Activated CD4-positive, alpha-beta T cell treated with anti-CD3 and anti-CD28 coated beads for 1 hour (primary cell): ENCODE data around the gene RNF125.

Experiments
- DNase-seq: peaks from one replicate; pipeline ENCODE4 v3.0.0-alpha.2; 2020

Gene RNF125

DNA sequence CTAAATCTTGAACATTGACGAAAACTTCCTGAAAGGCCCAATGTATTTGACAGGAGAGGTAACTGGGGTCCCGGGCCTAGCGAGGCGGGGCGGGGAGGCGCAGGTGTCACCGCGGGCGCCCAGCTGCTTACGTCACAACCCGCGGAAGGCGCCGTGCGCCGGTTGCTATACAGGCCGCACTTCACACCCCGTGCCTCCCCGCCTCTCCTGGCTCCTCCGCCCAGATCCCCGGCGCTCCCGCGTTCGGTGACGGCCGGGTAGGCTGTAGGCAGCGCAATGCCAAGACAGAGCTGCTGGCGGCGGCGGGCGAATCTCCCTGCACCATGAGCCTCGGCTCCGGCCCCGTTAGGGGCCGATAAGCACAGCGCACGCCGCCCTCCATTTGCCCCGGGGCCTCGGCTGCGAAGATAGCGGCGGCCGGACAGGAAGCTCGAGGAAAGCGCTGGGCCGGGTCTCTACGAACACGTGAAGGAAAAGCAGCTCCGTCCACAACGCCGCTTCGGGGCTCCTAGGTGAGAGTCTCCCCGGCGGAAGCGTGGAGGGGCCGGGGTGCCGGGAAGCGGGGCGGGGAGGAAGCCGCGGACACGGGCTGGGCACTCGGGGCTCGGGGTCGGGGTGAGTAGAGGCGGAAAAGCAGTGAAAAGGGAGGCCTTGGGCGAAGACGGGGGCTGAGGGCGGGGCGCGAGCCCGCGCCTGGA is 73.2 kb downstream of the RNF125 start, which contains the start of gene RNF138:
Gene RNF138, plus strand, starts transcription at position 151 of the 698 bp plus-strand sequence. CDS start 903 bp downstream, outside the sequence.
- peak; percentile 78 for DNase-seq

DNA sequence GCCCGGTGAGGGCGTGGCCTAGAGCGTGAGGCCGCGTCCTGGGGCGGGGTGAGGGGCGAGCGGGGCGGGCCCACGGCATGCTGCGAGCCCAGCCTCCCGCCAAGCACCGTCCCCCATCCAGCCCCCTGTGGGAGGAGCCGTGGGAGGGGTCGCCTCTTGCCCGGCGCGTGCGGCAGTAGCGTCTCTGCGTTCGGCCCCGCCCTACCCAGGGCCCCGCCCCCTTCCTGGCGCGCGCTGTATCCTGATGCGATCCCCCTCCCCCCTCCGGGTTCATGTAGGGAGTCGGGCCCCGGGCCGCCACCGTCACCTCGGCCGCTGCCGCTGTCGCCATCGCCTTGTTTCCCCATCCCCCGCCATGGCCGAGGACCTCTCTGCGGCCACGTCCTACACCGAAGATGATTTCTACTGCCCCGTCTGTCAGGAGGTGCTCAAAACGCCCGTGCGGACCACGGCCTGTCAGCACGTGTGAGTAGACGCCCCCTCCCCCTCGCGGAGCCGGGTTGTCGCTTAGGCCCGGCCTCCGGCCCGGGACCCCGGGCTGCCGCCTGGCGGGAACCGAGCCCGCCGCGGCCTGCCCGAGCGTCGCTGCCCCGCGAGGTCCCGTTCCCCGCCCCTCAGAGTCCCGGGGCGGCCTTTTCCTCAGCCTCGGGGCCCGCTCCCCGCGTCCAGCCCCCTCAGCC is 73.9 kb downstream of the RNF125 start:
- peak; percentile 99 for DNase-seq

DNA sequence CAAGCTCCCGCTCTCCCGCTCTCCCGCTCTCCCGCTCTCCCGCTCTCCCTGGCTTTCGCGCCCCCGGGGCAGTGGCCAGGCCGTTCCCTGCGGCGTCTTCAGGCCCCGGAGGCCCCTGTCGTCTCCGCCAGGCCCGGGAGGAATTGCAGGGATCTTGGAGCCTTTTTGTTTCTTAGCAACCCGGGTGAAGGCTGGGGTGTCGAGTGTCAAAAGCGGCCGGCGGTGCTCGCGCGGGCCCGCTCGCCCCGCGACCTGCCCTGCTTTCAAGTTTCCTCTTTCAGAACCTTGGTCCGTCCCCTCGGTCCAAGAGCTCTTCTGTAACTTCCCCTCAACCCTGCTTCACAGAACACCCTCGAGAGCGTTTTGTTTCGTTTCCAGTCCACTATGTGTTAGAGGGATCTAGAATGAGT is 74.5 kb downstream of the RNF125 start:
- peak; percentile 17 for DNase-seq

DNA sequence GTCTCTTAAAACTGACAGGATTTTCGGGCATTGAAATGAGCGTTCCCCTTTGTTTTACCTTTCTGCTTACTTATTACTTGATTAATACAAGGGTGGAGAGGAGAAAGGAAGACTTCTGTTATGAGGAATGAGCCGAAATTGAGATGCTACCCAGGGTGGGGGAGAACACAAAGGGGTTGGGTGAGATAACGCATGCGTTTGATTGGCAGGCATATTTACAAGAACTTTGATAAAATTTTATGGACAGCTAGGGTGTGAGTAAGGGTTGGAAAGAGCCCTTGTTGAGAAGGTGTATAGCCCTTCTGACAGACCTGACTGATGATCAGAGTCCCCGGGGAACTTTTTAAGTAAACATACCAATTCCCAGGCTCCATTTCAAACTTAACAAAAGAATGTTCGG is 74.9 kb downstream of the RNF125 start:
- DNase-seq, result no peak

DNA sequence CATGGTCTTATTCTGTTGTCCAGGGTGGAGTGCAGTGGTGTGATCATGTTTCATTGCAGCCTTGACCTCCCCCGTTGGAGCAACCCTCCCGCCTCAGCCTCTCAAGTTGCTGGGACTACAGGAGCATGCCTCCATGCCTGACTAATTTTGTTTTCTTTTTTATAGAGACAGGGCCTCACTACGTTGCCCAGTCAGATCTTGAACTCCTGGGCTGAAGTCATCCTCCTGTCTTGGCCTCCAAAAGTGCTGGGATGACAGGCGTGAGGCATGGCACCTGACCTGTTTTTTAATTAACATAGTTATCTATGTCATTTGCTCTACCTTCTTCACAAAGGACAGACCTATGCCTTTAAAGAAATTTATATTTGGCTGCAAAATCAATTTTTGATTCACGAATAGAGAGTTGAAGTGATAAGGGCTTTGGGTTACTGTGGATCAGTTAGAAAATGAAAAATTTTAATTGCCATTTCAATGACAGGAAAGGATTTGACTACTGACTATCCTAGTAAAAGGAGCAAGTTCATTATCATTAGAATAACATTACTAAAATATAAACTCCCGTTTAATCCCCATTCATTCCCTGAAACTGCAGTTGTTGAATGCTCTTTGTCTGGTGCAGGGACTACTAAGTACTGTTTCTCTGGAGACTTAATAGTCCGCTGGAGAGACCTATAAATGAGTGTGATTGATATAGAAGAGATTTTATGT is 76.7 kb downstream of the RNF125 start:
- no peak for DNase-seq

DNA sequence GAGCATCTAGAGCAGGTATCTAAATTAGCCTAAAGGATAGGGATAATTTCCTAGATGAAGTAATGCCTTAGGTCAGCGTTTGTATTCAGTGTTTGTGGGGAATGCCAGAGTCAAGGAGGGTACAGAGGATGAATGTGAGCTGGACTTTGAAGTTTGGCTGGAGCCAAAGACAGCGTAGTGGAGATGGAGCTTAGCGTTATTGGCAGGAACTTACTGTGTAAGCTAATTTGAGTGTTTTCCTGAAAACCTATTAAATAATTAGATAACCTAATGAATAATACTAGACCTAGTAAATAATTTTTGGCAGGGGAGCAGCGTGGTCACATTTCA is 77.2 kb downstream of the RNF125 start:
- DNase-seq, result no peak

DNA sequence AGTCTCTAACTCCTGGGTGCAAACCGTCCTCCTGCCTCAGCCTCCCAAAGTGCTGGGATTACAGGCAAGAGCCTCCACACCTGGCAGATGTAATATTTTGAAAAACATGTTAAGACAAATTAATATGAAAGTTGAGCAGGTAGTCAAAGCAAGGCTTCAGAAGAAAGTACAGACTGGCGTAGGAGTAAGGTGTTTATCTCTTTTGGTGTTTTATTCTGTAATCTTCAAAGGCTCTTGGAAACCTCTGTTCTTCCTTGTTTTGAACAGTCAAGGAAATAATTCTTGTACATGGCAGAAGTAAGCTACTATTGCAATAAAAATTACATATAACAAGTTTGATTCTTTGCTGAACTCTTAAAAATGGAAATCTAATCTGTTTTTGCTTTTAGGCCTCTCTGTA is 78.3 kb downstream of the RNF125 start:
- DNase-seq, result no peak

DNA sequence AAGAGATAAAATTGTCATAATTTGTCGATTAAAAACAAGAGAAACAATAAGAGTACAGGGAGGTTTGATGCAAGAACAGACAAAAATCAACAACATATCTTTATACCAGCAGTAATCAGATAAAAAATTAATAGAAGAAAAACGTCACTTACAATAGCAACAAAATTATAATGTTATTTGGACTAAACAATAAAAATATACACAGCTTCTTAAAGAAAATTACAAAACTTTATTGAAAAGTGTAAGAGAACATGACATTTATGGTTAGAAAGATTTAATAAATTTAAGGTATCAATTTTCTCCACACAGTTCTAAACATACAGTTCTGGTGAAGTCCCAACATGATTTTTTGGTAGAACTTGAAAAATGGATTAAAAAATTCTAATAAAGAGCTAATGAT is 85.9 kb downstream of the RNF125 start:
- DNase-seq, result no peak

DNA sequence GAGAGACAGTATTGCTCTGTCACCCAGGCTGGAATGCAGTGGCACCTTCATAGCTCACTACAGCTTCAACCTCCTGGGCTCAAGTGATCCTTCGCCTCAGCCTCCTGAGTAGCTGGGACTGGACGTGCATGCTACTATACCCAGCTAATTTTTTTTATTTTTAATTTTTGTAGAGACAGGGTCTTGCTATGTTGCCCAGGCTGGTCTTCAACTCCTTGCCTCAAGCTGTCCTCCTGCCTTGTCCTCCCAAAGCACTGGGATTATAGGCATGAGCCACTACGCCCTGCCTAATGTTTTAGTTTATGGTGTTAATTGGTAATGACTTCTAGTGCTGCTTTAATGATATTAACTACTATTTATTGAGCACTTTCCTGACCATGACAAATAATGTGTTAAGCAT is 91.4 kb downstream of the RNF125 start:
- DNase-seq, result no peak

DNA sequence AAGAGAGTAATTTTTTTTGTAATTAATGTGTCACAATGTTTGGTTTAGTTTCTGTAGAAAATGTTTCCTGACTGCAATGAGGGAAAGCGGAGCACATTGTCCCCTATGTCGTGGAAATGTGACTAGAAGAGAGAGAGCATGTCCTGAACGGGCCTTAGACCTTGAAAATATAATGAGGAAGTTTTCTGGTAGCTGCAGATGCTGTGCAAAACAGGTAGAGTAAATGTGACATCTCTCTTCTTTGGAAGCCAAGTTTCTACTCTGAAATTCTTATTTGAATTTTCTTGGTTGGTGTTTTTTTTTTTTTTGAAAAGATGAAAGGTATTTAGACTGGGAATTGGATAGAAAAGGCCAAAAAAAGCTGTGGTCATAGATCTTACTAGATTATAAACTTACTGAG is 93.1 kb downstream of the RNF125 start:
- no peak for DNase-seq

DNA sequence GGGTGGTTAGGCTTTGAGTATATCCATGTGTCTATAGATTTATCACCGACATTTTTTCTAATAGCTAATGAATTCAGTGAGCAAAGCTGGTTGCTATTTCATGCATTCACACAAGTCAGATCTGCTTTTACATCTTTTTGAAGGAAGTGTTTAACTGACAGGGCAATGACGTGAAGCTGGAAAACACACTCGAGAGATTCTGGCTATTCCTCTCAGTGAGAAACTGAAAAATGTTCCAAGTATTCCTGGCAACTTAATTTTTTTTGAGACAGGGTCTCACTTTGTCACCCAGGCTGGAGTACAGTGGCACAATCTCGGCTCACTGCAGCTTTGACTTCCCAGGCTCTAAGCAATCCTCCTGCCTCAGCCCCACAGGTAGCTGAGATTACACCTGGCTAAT is 94.2 kb downstream of the RNF125 start:
- DNase-seq, result no peak

DNA sequence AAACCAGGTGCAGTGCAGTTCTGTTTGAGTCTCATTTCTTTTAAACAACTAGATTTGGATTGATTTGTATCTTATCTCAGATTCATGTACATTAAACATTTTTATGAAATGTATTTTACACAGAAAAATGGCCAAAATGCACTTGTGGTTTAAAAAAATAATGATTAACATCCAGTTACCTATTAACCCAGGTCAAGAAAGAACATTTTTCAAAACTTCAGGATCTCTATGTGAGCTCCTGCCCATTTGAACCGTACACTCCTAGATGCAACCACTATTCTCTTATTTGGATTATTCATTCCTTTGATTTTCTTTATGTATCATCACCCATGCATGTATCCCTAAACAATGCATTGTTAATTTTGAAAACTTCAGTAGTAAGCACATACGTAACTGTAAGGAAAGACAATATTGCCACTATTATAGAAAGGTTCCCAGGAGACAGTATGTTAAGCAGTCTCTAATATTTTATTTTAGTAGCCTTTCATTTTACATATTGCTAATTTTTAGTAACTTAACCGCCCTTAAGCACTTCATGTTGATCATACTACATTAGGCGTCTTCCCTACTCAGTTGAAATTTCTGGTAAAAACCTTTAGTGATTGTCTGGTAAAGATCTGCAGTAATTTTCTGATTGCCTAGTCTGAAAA is 95.8 kb downstream of the RNF125 start:
- no peak for DNase-seq

DNA sequence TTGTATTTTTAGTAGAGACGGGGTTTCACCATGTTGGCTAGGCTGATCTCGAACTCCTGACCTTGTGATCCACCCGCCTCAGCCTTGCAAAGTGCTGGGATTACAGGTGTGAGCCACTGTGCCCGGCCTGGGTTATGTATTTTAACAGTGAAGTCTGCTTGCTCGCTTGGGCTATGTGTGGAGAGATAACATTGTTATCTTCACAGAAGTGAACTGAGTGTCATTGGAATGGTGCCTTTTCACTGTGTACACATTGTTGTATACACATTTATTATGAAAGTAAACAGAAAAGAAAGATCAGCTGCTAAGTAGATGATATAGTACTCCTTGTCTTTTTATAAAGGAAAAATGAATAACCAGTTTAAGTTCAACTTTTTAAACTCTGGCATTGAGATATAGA is 103.4 kb downstream of the RNF125 start:
- DNase-seq, result no peak
